GM21619 (cell line): ENCODE results near the gene TET1.
"Not testable (repeated sequence)": the region's sequence is repeated elsewhere in the genome, so short reads cannot be mapped to it uniquely, and the experiment has no call there.

Source experiments
- ATAC-seq: cut with Tn5 transposase; IDR thresholded peaks from one replicate; pipeline ENCODE4 v1.9.1; 2021; ENCODE audit not compliant: unreplicated experiment

TET1 gene

DNA sequence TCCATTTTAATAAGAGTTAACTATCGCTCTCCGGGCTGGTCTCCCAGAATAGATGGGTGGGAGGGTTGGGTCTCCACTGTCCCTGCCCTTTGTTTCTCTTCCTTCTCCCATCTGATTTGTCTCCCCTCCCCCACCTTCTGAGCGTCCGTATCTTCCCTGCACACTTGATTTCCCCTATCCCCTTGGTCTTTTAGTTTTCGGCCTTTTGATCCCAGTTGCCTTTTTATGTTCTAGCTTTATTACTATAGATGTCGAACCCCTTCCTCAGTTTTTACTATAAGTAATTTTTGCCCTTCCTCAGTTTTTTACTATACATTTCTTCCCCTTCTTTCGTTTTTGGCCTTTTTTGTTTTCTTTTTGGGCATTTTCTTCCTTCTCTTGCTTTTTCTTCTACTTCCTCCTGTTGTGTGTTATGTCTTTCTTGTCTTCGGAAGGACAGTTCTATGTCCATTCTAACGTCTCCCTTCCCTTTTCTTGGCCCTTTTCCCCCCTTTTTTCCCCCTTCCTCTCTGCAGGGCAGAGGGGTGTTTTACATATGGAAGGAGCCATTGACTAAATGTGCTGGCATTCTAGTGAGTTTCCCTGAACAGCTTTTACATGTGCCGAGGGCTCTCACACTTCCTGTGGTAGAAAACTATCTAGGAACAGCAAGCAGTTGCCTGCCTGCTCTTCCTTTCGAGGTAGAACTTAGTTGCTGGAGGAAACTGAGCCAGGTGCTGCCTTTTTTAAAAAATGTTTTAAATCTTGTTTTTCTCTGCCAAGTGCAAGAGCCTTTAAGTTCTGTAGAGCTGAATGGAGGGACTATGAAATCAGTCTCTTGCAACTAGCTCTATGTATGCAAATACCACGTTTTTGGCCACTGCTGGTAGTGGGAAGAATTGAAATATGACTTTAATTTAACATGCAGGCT, 2.8 kb downstream of the TET1 start:
- ATAC-seq: no peak

GRCh38 chr10:68564712-68565111, 4.6 kb downstream of the TET1 start:
- ATAC-seq: no peak

- no peak for ATAC-seq
These were observed 5.5 kb downstream of the TET1 start for GRCh38 chr10:68565658-68566057.

DNA sequence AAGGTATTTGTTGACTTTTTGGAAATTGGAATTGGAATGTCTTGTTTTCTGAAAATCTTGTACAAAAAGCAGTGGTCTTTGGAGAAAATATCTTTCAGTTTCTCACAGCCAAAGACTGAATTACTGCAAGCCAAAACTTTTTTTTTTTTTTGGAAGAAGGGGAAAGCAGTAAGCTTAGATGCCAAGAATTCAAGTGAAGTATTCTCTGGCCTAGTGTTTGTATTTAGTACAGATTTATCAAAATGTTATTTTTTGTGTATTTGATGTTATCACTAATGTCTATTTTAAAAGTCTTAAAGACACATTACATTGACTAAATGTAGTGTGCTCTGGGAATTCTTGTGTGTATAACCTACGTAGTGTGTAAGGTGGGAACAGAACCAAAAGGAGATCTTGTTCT, 6.2 kb downstream of the TET1 start:
- no peak for ATAC-seq

DNA sequence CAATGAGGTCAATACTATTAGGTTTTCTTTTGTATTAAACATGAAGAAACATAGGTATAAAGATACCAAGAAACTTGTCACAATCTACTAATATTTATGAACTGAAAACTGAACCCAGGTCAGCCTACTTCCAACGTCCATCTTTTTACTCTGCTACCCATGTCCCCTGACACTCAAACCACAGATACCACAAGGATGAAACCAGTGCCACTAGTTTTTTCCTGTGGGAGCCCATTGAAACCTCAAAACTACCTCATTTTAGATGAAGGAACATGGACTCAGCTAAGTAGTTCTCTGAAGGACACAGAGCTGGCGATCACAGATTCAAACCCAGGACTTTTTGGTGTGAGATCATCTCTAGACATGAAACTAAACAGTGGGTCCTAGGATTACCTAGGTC, 6.8 kb downstream of the TET1 start:
- ATAC-seq: no peak

DNA sequence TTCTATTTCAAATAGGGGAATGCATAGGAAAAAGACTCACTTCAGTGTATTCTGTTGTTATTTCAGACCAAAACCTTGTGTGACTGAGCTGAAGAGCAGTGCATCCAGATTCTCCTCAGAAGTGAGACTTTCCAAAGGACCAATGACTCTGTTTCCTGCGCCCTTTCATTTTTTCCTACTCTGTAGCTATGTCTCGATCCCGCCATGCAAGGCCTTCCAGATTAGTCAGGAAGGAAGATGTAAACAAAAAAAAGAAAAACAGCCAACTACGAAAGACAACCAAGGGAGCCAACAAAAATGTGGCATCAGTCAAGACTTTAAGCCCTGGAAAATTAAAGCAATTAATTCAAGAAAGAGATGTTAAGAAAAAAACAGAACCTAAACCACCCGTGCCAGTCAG, 12.0 kb downstream of the TET1 start:
- no peak for ATAC-seq

DNA sequence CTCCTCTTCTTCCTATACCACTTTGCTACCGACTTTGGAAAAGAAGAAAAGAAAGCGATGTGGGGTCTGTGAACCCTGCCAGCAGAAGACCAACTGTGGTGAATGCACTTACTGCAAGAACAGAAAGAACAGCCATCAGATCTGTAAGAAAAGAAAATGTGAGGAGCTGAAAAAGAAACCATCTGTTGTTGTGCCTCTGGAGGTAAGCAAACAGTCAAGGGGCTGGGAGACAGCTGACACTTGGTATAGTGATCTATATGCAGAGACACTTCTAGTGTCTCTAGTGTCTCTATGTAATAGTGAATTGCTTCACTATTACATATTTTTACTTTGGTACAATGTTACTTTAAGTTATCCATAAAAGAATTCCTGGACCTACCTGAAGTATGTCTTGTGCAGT, 13.9 kb downstream of the TET1 start:
- no peak for ATAC-seq

- no peak for ATAC-seq
These were observed 16.0 kb downstream of the TET1 start for GRCh38 chr10:68576118-68576517.

GRCh38 chr10:68578974-68579373, 18.8 kb downstream of the TET1 start:
- ATAC-seq: no peak

DNA sequence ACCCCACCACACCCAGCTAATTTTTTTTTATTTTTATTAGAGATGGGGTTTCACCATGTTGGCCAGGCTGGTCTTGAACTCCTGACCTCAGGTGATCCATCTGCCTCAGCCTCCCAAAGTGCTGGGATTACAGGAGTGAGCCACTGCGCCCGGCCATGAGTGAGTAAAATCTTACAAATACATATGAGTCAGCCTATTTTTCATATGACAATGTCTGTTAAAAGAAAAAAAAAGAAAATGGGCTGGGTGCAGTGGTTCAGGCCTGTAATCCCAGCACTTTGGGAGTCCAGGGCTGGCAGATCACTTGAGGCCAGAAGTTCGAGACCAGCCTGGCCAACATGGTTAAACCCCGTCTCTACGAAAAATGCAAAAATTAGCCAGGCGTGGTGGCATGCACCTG, 24.1 kb downstream of the TET1 start:
- not testable (repeated sequence) for ATAC-seq

GRCh38 chr10:68586606-68587305, 26.6 kb downstream of the TET1 start:
- no peak for ATAC-seq

DNA sequence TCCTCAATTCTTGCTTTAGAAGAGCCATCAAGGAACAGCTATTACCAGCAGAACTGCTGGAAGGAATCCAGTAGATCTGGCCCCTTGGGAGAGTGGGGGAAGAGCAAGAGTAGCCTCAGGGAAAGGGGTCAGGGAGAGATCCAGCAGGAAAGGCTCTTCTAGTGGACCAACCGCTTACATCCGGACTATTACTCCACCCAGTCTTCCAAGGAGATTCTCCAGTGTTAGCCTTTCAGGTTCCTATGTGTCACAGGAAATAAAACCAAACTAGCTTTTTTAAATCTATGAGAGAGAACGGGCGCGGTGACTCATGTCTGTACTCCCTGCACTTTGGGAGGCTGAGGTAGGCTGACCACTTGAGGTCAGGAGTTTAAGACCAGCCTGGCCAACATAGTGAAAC, 34.3 kb downstream of the TET1 start:
- no peak for ATAC-seq

- no peak for ATAC-seq
These were observed 35.4 kb downstream of the TET1 start for GRCh38 chr10:68595513-68595912.

DNA sequence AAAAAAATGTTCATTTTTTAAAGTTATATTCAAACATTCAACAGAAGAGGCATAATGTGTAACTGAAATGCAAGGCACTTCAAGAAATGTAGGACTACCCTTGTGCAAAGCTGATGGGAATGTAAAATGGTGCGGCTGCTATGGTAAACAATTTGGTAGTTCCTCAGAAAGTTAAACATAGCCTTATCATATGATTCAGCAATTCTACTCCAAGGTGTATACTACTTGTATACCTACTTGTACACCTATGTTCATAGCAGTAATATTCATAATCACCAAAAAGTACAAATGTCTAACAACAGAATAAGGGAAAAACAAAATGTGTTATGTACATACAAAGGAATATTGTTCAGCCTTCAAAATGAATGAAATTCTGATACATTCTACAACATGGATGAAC, 37.3 kb downstream of the TET1 start:
- ATAC-seq: no peak

DNA sequence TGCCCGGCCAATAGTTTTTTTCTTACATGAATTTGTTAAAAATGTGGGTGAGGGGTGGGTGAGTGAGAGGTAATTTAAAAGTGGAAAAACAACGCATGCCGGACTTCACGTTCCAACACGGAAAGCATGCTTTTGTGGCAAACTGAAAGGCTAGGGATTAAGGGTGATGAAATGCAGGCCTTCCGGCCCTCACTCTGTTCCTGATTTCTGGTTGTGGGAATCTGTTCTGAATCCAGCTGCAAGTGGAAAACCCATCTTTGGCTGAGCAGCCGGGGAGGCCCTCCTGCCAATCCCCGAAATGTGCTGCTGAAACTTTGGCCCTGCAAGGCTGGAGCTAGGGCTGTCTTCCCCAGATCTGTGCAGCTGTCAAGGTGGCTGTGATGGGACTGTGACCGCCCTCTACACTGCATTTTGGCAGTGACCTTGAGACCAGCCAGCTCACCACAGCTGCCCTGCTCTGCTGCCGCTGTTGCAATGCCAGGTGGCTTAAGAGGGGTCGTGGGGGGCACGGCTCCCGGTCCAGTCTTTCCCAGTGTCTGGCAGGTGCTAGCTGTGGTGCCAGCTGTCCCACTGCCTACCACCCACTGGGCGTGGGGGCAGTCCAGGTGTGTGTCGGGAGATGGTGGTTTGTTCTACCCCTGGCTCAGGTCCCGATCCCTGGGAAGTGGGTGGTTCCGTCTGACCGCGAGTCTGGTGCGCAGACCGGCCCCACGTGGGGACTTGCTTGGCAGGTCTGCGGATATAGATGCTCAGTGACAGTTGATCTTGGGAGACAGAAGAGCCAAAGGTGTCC, 39.0 kb downstream of the TET1 start:
- ATAC-seq: no peak

DNA sequence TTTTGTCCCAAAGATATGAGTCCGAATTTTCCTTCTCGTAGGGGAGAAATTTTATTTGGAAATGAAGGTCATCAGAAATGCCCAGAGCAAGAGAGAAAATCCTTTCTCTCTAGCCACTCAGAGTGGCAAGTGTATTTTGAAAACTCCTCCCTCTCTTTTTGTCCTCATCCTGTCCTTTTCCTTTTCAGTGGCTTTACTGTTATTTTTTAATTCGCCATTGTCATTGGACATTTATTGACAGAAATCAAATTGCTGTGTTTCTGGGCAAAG, 39.6 kb downstream of the TET1 start:
- no peak for ATAC-seq

- peak; percentile 83 for ATAC-seq
These were observed 40.1 kb downstream of the TET1 start for GRCh38 chr10:68600041-68600778.

DNA sequence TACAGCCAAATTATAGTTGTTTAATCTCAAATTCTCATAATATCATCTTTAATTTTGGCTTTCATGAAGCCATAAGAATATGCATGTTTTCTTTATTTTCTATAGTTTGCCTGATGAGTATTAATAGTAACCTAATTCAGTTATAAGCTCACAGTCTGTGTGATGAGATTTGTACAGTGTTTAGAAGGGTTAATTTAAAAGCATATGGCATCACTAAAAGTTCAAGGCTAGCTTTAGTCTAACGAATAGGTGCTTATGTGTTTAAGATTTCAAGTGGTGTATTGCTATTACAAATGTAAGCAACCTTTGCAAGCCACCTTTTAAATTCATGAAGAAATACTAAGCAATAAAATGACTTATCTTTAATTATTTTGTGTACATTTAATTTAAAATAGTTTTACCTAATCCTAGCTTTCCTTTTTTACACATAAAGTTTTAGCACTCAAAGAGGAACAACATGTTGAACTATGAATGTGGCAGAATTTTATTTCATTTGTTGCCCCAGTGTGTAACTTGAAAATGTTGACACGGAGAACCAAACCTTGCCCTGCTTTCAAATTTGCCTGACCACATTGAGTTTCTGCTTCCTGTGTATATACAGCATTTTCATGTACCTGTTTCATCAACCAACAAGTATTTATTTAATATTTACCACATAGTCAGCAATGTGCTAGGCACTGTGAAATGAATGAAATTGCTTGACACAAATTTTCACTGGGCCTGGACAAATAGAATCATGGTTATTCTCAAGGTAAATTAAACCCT, 41.5 kb downstream of the TET1 start:
- no peak for ATAC-seq

- ATAC-seq: no peak
These were observed 42.3 kb downstream of the TET1 start for GRCh38 chr10:68602434-68602833.

- no peak for ATAC-seq
These were observed 43.6 kb downstream of the TET1 start for GRCh38 chr10:68603766-68604165.
